Tibial nerve (tissue), 4 donors: ENCODE results near the gene LCE3A. TPM values are rescaled to one million over a fixed set of nuclear protein-coding genes. Genes with fewer than 3 reads are reported as not detected.

Experiments used
- DNase-seq, 2 donors: peaks; one replicate each; pipeline ENCODE4 v3.0.0-alpha.2; 2019; ENCODE audit warnings: low spot score in 2 of 2
- H3K27ac ChIP-seq, 4 donors: fragments of 200-600 bp; sonication (generic) in 3 of 4; one replicate each; pipeline ENCODE4 v1.5.1; 2017 to 2019; ENCODE audit warnings: mild to moderate bottlenecking in 1 of 4
- H3K27me3 ChIP-seq, 2 donors: fragments of 200-600 bp; sonication (generic) in 1 of 2; one replicate each; pipeline versions ENCODE4 v1.5.1 to v1.6.0; 2017 to 2019
- H3K36me3 ChIP-seq, 3 donors: fragments of 200-600 bp; sonication (generic); one replicate each; pipeline ENCODE4 v1.5.1; 2018 to 2019
- H3K4me1 ChIP-seq, 4 donors: fragments of 200-600 bp; sonication (generic) in 3 of 4; one replicate each; pipeline ENCODE4 v1.5.1; 2017 to 2019
- H3K4me3 ChIP-seq, 4 donors: fragments of 200-600 bp; sonication (generic) in 3 of 4; one replicate each; pipeline ENCODE4 v1.5.1; 2017 to 2019; ENCODE audit warnings: mild to moderate bottlenecking in 1 of 4, moderate library complexity in 1 of 4
- H3K9me3 ChIP-seq, 4 donors: fragments of 200-600 bp; sonication (generic) in 3 of 4; one replicate each; pipeline ENCODE4 v1.5.1; 2017 to 2019
- CTCF ChIP-seq, 5 experiments: fragments of 200-600 bp in 3 of 5; fragments of 450-650 bp in 2 of 5; sonication (generic) in 3 of 5; IDR thresholded peaks; one replicate each; pipeline ENCODE4 v1.5.1; 2016 to 2019; ENCODE audit warnings: antibody characterized with exemption in 5 of 5, mild to moderate bottlenecking in 3 of 5, moderate library complexity in 2 of 5
- EP300 ChIP-seq, 2 donors: sonication (generic); formaldehyde crosslinking; IDR thresholded peaks; one replicate each; pipeline ENCODE4 v1.6.1; 2017; ENCODE audit warnings: antibody characterized with exemption in 2 of 2, mild to moderate bottlenecking in 1 of 2
- POLR2A ChIP-seq, 2 donors: fragments of 450-650 bp; IDR thresholded peaks; one replicate each; pipeline ENCODE4 v1.6.1; 2017; ENCODE audit warnings: antibody characterized with exemption in 2 of 2, mild to moderate bottlenecking in 2 of 2, moderate library complexity in 2 of 2
- WGBS, 2 donors: methylation state at CpG; one replicate each; pipeline ENCODE4 v1.1.5; 2018; 5-methylcytosine and 5-hydroxymethylcytosine counted together
- total RNA-seq, 4 donors: library from RNA; depleted of rRNA; stranded (reverse); fragments of >200 nt; gene quantifications; one replicate each; pipeline ENCODE4 v1.1.0, GENCODE V29; 2016

The LCE3A gene
- total RNA-seq, 4 donors from 2014 or later, result not detected

DNA sequence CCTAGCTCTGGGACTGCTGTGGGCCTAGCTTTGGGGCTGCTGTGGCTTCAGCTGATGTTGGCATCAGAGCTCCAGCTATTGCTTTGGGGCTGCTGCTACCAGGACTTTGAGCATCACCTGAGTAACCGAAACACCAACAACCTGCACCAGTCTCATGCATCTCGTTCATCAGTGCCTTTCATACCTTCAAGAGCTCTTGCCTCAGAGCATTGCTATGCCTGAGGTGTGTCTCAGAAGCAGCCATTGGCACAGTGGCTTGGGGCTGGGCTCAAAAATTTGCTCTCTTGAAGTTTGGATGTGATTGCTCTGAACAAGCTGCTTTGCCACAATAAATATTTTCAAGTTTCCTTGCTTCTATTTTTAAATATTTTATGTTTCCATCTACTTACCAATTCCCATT is 33.6 kb upstream of the LCE3A start:
- Histone ChIP-seq H3K27ac (no peak overlapping the region), H3K36me3 (no peaks in the 10 kb centered on the region), H3K9me3 (no peaks in the 10 kb centered on the region), H3K4me3 (no peak overlapping the region), H3K27me3 (no peaks in the 10 kb centered on the region), H3K4me1 (no peaks in the 10 kb centered on the region)
- 67 to 82% methylated on average over 2 of the region's 2 CpGs for WGBS, 2 donors
- no peak for TF ChIP-seq CTCF (IDR thresholded peaks at IDR 0.05)
- no peak for TF ChIP-seq EP300 (IDR thresholded peaks at IDR 0.05)
- TF ChIP-seq POLR2A (IDR thresholded peaks at IDR 0.05), result no peak
- no peak for DNase-seq

- no peak for TF ChIP-seq EP300 (IDR thresholded peaks at IDR 0.05)
- TF ChIP-seq CTCF (IDR thresholded peaks at IDR 0.05), result peak in 2 of 5 experiments; percentile 31 to 33
- no peak for TF ChIP-seq POLR2A (IDR thresholded peaks at IDR 0.05)
- WGBS, 2 donors, result 30 to 32% methylated on average over 10 of the region's 10 CpGs
- no peak overlapping the region for H3K4me3 ChIP-seq
These were observed 31.2 kb upstream of the LCE3A start for GRCh38 chr1:152654110-152654509.

GRCh38 chr1:152646656-152647055 is 23.8 kb upstream of the LCE3A start:
- Histone ChIP-seq H3K9me3 (peaks cover 0 to 6% (median 0%) of the 10 kb centered on the region in 4 donors), H3K4me1 (no peaks in the 10 kb centered on the region), H3K27me3 (no peaks in the 10 kb centered on the region), H3K27ac (no peak overlapping the region), H3K4me3 (no peak overlapping the region), H3K36me3 (no peaks in the 10 kb centered on the region)
- no peak for DNase-seq
- TF ChIP-seq POLR2A (IDR thresholded peaks at IDR 0.05) (no peak), CTCF (IDR thresholded peaks at IDR 0.05) (no peak), EP300 (IDR thresholded peaks at IDR 0.05) (no peak)

More at GRCh38 chr1:152654110-152654509, 31.2 kb upstream of the LCE3A start:
- Histone ChIP-seq H3K27me3 (no peaks in the 10 kb centered on the region), H3K36me3 (no peaks in the 10 kb centered on the region), H3K9me3 (no peaks in the 10 kb centered on the region), H3K4me1 (no peaks in the 10 kb centered on the region), H3K27ac (no peak overlapping the region)
- DNase-seq, result peak in 1 of 2 donors; percentile 31

- 60 to 71% methylated on average over 2 to 3 of the region's 3 CpGs for WGBS, 2 donors
- no peak for TF ChIP-seq CTCF (IDR thresholded peaks at IDR 0.05)
- TF ChIP-seq POLR2A (IDR thresholded peaks at IDR 0.05), result no peak
- TF ChIP-seq EP300 (IDR thresholded peaks at IDR 0.05), result no peak
These were observed 22.2 kb upstream of the LCE3A start for GRCh38 chr1:152645146-152645545.

GRCh38 chr1:152643945-152644344 is 21.0 kb upstream of the LCE3A start:
- no peak overlapping the region for H3K4me3 ChIP-seq
- no peaks in the 10 kb centered on the region for H3K27me3 ChIP-seq
- DNase-seq, result no peak
- 59 to 74% methylated on average over 3 of the region's 3 CpGs for WGBS, 2 donors
- no peak overlapping the region for H3K27ac ChIP-seq
- H3K9me3 ChIP-seq, result peaks cover 0 to 6% (median 0%) of the 10 kb centered on the region in 4 donors
- no peaks in the 10 kb centered on the region for H3K36me3 ChIP-seq
- H3K4me1 ChIP-seq, result no peaks in the 10 kb centered on the region
- TF ChIP-seq CTCF (IDR thresholded peaks at IDR 0.05), result no peak
- no peak for TF ChIP-seq EP300 (IDR thresholded peaks at IDR 0.05)
- no peak for TF ChIP-seq POLR2A (IDR thresholded peaks at IDR 0.05)

More at GRCh38 chr1:152645146-152645545, 22.2 kb upstream of the LCE3A start:
- DNase-seq, result no peak
- Histone ChIP-seq H3K4me3 (no peak overlapping the region), H3K4me1 (no peaks in the 10 kb centered on the region), H3K36me3 (no peaks in the 10 kb centered on the region), H3K9me3 (peaks cover 0 to 6% (median 0%) of the 10 kb centered on the region in 4 donors), H3K27ac (no peak overlapping the region), H3K27me3 (no peaks in the 10 kb centered on the region)
